Activated CD8-positive, alpha-beta T cell treated with anti-CD3 and anti-CD28 coated beads for 36 hours (primary cell): ENCODE measurements around the gene ABCA13. TPM values are rescaled to one million over a fixed set of nuclear protein-coding genes. Genes with fewer than 3 reads are reported as not detected.

ENCODE experiments used
- ATAC-seq: fragments of 200-7000 bp; cut with Tn5 transposase; one replicate; pipeline ENCODE4 v1.10.0; 2021; ENCODE audit warnings: mild to moderate bottlenecking, moderate library complexity
- CTCF ChIA-PET: fragments of 350-600 bp; sonication (Branson Sonifier 250); formaldehyde crosslinking; loops from one replicate; lab custom pipeline; 2021; ENCODE audit warnings: antibody characterized with exemption; lab: Charles Lee
- POLR2A ChIA-PET: fragments of 350-600 bp; sonication (Branson Sonifier 250); formaldehyde crosslinking; loops from one replicate; lab custom pipeline; 2021; ENCODE audit warnings: antibody characterized with exemption; lab: Charles Lee
- DNase-seq: peaks from one replicate; pipeline ENCODE4 v3.0.0-alpha.2; 2020
- H3K27ac Mint-ChIP-seq: one replicate; pipeline ENCODE4 v1.8.0; 2021; ENCODE audit warnings: mild to moderate bottlenecking, mixed read lengths
- H3K27me3 Mint-ChIP-seq: one replicate; pipeline ENCODE4 v1.8.0; 2021; ENCODE audit warnings: mixed read lengths
- H3K36me3 Mint-ChIP-seq: one replicate; pipeline ENCODE4 v1.8.0; 2021; ENCODE audit warnings: low read depth, mixed read lengths
- H3K4me1 Mint-ChIP-seq: one replicate; pipeline ENCODE4 v1.8.0; 2021; ENCODE audit warnings: low read depth, mixed read lengths
- H3K4me3 Mint-ChIP-seq: one replicate; pipeline ENCODE4 v1.8.0; 2021; ENCODE audit warnings: mild to moderate bottlenecking, moderate library complexity, mixed read lengths
- H3K9me3 Mint-ChIP-seq: one replicate; pipeline ENCODE4 v1.8.0; 2021; ENCODE audit warnings: mixed read lengths
- CTCF ChIP-seq: fragments of 200-600 bp; IDR thresholded peaks from one replicate; pipeline ENCODE4 v1.8.0; 2022; ENCODE audit warnings: antibody characterized with exemption, mild to moderate bottlenecking
- intact Hi-C: fragments of 100-400 bp; cut with micrococcal nuclease; formaldehyde crosslinking; loops from one replicate; pipeline ENCODE4 v1.10.0; 2022
- total RNA-seq, 2 experiments: library from RNA; stranded (reverse); gene quantifications; one replicate each; pipeline ENCODE4 v1.2.3, GENCODE V29; 2021

Gene ABCA13
- total RNA-seq, 2 experiments from 2014 or later, result not detected

- DNase-seq, result no peak
- Mint-ChIP-seq H3K4me1 (no peaks in the 10 kb centered on the region), H3K27me3 (no peaks in the 10 kb centered on the region)
Measured at GRCh38 chr7:48402721-48403120, 231.5 kb downstream of the ABCA13 start.

DNA sequence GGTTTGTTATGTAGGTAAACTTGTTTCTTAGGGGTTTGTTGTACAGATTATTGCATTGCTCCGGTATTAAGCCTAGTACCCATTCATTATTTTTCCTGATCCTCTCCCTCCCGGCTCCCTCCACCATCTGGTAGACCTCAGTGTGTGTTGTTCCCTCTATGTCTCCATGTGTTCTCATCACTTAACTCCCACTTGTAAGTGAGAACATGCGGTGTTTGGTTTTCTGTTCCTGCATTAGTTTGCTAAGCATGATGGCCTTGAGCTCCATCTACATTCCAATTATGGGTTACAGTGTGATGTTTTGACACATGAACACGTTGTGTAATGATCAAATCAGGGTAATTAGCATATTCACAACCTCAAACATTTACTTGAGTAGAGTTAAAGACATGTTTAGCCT, 237.5 kb downstream of the ABCA13 start:
- TF ChIP-seq CTCF, result no peak
- Mint-ChIP-seq H3K4me3 (no peak overlapping the region), H3K27ac (no peak overlapping the region), H3K36me3 (no peaks in the 10 kb centered on the region), H3K9me3 (no peaks in the 10 kb centered on the region), H3K4me1 (no peaks in the 10 kb centered on the region), H3K27me3 (no peaks in the 10 kb centered on the region)
- ChIA-PET POLR2A (interaction anchor here (0.7 kb wide), 1 partner anchor 1171 kb away, joined by 3 read pairs; no protein-coding TSS in a partner anchor), CTCF (no interaction called here)
- DNase-seq (no peak), ATAC-seq (no peak)
- intact Hi-C loops, result no loop called here

More at GRCh38 chr7:48402721-48403120, 231.5 kb downstream of the ABCA13 start:
- no peak for TF ChIP-seq CTCF
- intact Hi-C loops, result no loop called here
- ATAC-seq, result no peak
- H3K36me3 Mint-ChIP-seq, result no peaks in the 10 kb centered on the region
- ChIA-PET POLR2A (no interaction called here), CTCF (no interaction called here)
- H3K9me3 Mint-ChIP-seq, result no peaks in the 10 kb centered on the region
- H3K4me3 Mint-ChIP-seq, result no peak overlapping the region
- H3K27ac Mint-ChIP-seq, result no peak overlapping the region

DNA sequence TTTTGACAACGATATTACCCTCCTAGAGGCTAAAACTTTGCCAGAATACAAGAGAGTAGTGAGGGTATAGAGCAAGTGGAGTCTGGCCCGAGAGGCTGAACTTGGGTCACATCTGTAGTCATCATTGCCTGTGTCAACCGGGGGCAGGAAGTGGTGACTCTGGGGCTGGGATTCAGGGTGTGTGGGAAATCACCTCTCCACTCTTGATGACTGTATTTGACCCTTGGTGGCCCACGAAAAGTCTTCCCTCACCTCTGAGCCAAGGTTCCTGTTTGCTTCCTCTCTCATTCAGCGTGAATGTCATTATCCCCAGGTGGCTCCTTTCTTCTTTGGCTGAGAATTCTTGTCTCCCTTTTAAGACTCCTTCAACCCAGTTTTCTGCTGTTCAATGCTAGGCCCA, 240.4 kb downstream of the ABCA13 start:
- ATAC-seq, result no peak
- Mint-ChIP-seq H3K9me3 (no peaks in the 10 kb centered on the region), H3K4me1 (no peaks in the 10 kb centered on the region), H3K27me3 (no peaks in the 10 kb centered on the region), H3K27ac (no peak overlapping the region), H3K36me3 (no peaks in the 10 kb centered on the region), H3K4me3 (no peak overlapping the region)
- intact Hi-C loops, result no loop called here
- no peak for TF ChIP-seq CTCF
- CTCF ChIA-PET, result no interaction called here
- no peak for DNase-seq
- POLR2A ChIA-PET, result no interaction called here

DNA sequence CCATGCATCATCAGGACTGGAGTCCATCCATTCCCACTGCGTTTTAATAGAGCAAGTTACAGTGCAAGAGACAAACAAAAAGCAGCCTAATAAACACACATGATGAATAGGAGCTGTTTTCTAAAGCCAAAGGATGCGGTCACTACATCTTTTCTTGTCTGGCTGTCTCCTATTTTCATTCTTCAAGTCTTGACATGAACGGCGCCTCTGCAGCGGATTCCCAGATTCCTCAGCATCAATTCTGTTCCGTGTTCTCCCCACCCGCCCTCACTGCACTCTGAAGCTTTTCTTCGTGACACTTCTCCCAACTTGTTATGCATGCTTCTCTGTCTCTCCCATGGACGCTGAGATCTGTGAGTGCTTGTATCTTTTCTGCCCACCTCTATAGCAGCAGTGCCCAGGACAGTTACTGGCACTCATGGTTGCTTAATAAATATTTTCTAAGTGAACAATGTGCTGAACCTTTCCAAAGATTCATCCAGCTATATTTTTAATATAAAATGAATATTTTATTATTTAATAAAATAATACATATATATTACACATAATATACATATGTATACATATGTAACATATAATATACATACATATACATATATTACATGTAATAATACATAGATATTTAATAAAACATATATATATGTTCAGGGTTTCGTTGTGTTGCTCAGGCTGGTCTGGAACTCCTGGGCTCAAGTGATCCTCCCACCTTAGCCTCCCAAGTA, 242.9 kb downstream of the ABCA13 start:
- Mint-ChIP-seq H3K27me3 (peaks cover 1% of the 10 kb centered on the region), H3K4me3 (no peak overlapping the region), H3K27ac (no peak overlapping the region), H3K36me3 (no peaks in the 10 kb centered on the region), H3K9me3 (no peaks in the 10 kb centered on the region), H3K4me1 (no peaks in the 10 kb centered on the region)
- POLR2A ChIA-PET, result no interaction called here
- CTCF ChIA-PET, result no interaction called here
- intact Hi-C loops, result no loop called here
- no peak for TF ChIP-seq CTCF
- ATAC-seq (no peak), DNase-seq (no peak)

DNA sequence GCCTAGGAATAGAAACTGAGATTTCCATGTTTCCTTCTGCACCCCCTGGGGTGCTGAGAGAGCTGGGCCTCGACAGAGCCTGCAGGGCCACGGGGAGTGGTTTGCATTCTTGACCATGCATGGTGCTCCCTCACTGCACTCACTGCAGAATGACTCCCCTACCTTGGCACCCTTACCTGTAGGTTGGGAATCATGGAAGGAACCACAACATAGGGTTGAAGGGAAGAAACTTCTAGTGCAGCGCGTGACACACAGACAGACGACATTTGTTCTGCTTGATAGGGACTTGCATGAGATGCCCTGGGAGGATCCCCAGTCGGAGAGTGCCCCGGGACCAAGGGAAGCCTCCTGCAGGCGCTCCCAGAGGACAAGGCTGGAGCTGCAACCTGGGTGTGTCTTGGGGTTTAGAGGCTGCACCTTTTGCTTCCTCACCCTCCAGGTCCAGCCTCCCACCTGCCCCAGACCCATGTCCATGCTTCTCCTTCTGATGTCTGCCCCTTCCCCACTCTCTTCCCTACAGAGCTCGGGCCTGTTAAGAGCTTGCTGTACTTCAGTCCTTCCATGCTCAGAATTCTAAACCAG, 245.2 kb downstream of the ABCA13 start:
- Mint-ChIP-seq H3K4me1 (no peaks in the 10 kb centered on the region), H3K27ac (no peak overlapping the region), H3K9me3 (no peaks in the 10 kb centered on the region), H3K27me3 (peaks cover 1% of the 10 kb centered on the region), H3K36me3 (no peaks in the 10 kb centered on the region), H3K4me3 (no peak overlapping the region)
- intact Hi-C loops, result no loop called here
- ChIA-PET CTCF (no interaction called here), POLR2A (no interaction called here)
- DNase-seq (no peak), ATAC-seq (no peak)
- TF ChIP-seq CTCF, result no peak
